HUES64 (cell line): ENCODE data around the gene TBXAS1.

Experiments
- H3K27ac ChIP-seq: 2 replicates; pipeline ENCODE4 v1.7.0; 2013; ENCODE audit warnings: low read depth, low read length, inconsistent platforms
- H3K27me3 ChIP-seq: 2 replicates; pipeline ENCODE4 v1.6.1; 2013; ENCODE audit warnings: mild to moderate bottlenecking, low read length; ENCODE audit not compliant: insufficient read depth
- H3K36me3 ChIP-seq: 2 replicates; pipeline ENCODE4 v1.6.1; 2013; ENCODE audit warnings: mild to moderate bottlenecking, low read length; ENCODE audit not compliant: insufficient read depth
- H3K4me1 ChIP-seq: 2 replicates; pipeline ENCODE4 v1.6.1; 2013; ENCODE audit warnings: mild to moderate bottlenecking, low read length, moderate library complexity; ENCODE audit not compliant: insufficient read depth
- H3K4me3 ChIP-seq: 2 replicates; pipeline ENCODE4 v1.5.1; 2013; ENCODE audit warnings: mild to moderate bottlenecking, low read length, moderate library complexity
- H3K9ac ChIP-seq: 2 replicates; pipeline ENCODE4 v1.6.1; 2013; ENCODE audit warnings: mild to moderate bottlenecking, low read depth, low read length
- H3K9me3 ChIP-seq: 2 replicates; pipeline ENCODE4 v1.6.1; 2013; ENCODE audit warnings: low read depth, low read length; ENCODE audit not compliant: insufficient read depth
- WGBS: fragments of 150-250, 120-280 bp; methylation state at CpG from one replicate; pipeline ENCODE4 v1.1.7; 2013; ENCODE audit warnings: missing lambda C conversion rate; 5-methylcytosine and 5-hydroxymethylcytosine counted together

TBXAS1 gene

DNA sequence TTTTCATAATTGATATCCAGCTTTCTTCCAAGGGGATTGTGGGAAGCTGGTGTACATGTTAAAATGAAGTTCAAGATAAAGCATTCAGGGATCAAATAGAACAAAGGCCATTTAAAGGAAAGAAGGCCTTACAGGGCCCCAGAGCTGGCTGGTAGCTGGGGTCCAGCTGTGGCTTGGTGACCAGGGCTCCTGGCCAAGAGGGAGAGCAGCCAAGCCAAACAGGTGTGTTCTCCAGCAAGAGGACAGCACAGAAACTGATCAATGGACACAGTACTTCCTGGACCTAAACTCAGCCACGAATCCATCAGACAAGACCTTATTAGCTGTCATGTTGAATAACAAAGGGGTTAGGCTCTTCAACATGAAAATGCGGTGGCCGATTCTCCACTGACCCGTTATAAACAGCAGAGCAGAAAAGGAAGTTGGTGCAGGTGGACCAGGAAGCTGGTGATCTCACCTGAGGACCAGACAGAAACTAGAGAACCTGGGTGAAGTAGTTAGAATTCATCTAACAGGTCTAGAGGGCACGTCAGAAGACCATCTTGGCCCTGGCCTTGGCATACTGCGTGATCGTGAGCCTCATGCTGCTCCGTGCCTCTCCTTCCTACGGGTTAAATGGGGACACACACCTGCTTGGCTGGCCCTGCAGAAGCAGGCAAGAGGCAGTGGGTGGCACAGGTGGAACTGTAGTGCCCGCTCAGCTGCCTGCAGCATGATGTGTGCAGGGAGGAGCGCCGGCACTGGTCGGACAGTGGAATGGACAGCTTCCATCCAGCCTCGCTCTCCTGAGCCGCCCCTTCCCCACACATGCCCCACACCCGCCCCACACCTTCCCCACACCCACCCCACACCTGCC is 179.9 kb downstream of the TBXAS1 start:
- no peaks in the 10 kb centered on the region for H3K27me3 ChIP-seq
- no peak overlapping the region for H3K9ac ChIP-seq
- H3K36me3 ChIP-seq, result no peaks in the 10 kb centered on the region
- H3K4me1 ChIP-seq, result no peaks in the 10 kb centered on the region
- no peaks in the 10 kb centered on the region for H3K9me3 ChIP-seq
- H3K27ac ChIP-seq, result no peak overlapping the region
- WGBS, result 92% methylated on average over 16 of the region's 16 CpGs
- no peak overlapping the region for H3K4me3 ChIP-seq

DNA sequence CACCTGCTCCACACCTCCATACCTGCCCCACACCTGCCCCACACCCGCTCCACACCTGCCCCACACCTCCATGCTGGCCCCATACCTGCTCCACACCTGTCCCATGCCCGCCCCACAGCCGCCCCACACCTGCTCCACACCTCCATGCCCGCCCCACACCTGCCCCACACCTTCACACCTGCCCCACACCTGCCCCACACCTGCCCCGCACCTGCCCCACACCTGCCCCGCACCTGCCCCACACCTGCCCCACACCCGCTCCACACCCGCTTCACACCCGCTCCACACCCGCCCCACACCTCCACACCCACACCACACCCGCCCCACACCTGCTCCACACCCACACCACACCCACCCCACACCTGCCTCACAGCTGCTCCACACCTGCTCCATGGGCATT is 180.7 kb downstream of the TBXAS1 start:
- Histone ChIP-seq H3K9me3 (no peaks in the 10 kb centered on the region), H3K4me3 (no peak overlapping the region), H3K36me3 (no peaks in the 10 kb centered on the region), H3K4me1 (no peaks in the 10 kb centered on the region), H3K27ac (no peak overlapping the region), H3K9ac (no peak overlapping the region), H3K27me3 (no peaks in the 10 kb centered on the region)
- 93% methylated on average over 11 of the region's 11 CpGs for WGBS

DNA sequence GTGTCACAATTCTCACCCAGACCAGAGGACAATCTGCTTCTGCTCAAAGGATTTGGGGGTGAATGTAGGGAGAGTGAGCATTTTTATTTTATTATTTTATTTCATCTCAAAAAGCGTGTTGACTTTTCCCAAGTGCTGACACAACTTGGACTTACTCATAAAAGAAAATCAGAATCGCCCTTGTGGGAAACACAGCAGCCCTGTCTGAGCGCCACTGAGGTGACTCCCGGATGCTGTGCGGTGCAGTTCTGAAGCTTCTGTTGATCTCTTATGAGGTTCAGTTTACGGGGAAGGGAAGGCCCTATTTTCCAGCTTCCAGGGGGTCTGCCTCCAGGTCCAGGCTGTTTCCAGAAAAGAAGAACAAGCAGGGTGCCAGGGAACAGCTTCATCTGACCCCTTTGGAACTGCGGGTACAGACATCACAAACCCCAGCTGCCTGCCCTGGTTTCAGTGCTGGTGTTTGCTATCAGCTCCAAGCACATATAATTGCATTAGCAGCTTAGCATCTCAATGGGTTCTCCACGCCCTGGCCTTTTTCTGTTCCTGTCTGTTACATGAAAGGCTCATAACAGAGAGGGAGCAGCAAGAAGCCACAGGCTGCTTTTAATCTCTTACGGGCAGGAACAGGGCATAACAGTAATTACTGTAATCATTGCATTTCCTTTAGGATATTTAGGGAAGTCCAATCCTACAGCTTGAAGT is 181.3 kb downstream of the TBXAS1 start:
- no peaks in the 10 kb centered on the region for H3K4me1 ChIP-seq
- H3K27ac ChIP-seq, result no peak overlapping the region
- H3K9me3 ChIP-seq, result no peaks in the 10 kb centered on the region
- H3K9ac ChIP-seq, result no peak overlapping the region
- no peak overlapping the region for H3K4me3 ChIP-seq
- H3K36me3 ChIP-seq, result no peaks in the 10 kb centered on the region
- WGBS, result 76% methylated on average over 9 of the region's 9 CpGs
- H3K27me3 ChIP-seq, result no peaks in the 10 kb centered on the region

DNA sequence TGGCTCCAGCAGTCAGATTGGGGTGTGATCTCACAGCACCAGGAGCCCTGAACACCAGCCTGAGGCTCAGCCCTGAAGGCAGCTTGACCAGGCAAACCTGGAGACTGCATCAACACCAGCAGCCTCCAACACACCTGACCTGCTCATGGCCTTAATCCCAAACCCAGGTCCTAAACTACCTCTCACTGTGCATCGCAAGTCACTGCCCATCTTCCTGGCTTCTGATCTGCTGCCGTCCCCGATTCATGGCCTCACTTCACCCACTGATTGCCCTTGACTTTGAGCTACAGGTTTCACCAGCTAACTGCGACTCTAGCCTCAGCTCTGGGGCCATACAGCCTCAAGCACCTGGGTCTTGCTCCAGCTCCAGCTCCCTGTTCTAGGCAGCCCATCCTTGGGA is 184.6 kb downstream of the TBXAS1 start:
- Histone ChIP-seq H3K27ac (no peak overlapping the region), H3K4me3 (no peak overlapping the region), H3K36me3 (no peaks in the 10 kb centered on the region), H3K9me3 (no peaks in the 10 kb centered on the region), H3K9ac (no peak overlapping the region), H3K4me1 (no peaks in the 10 kb centered on the region), H3K27me3 (no peaks in the 10 kb centered on the region)
- 95% methylated on average over 4 of the region's 4 CpGs for WGBS

DNA sequence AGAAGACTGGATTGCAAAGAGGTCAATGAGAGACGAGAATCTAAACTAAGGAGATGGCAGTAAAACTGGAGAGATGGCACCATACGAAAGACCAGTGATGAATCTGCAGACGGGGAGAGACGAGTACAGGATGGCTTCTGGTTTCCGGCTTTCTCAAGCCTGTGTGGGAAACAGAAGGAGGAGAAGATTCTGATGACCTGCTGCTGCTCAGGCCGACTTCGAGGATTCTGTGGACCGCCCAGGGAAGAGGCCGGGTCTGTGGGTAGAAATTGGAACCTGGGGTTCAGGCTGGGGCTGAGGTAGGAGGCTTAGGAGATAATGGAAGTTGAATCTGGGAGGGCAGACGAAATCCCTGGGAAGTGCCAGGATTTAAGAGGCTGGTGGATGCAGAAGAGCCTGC is 185.1 kb downstream of the TBXAS1 start:
- Histone ChIP-seq H3K27me3 (no peaks in the 10 kb centered on the region), H3K36me3 (no peaks in the 10 kb centered on the region), H3K9me3 (no peaks in the 10 kb centered on the region), H3K4me3 (no peak overlapping the region), H3K27ac (no peak overlapping the region), H3K9ac (no peak overlapping the region), H3K4me1 (no peaks in the 10 kb centered on the region)
- WGBS, result 94% methylated on average over 10 of the region's 10 CpGs

DNA sequence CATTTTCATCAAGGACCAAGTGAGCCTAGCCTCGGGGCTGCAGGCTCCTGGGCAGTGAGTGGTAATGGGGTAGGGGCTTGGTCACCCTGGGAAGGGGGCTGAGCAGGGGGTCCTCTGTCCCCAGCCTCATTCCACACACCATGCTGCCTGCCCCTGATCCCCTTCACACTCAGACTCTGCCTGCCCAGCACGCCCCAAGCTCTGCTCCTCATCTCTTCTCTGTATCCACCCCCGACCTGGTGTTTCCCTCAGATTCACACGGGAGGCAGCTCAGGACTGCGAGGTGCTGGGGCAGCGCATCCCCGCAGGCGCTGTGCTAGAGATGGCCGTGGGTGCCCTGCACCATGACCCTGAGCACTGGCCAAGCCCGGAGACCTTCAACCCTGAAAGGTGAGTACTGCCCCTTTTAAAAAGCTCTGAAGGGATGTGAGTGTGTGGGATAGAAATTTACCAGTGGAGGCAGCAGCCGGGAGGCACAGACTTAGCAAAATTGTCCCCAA is 186.5 kb downstream of the TBXAS1 start:
- WGBS, result 88% methylated on average over 11 of the region's 11 CpGs
- no peaks in the 10 kb centered on the region for H3K36me3 ChIP-seq
- no peak overlapping the region for H3K27ac ChIP-seq
- no peak overlapping the region for H3K4me3 ChIP-seq
- no peak overlapping the region for H3K9ac ChIP-seq
- H3K27me3 ChIP-seq, result no peaks in the 10 kb centered on the region
- no peaks in the 10 kb centered on the region for H3K4me1 ChIP-seq
- H3K9me3 ChIP-seq, result no peaks in the 10 kb centered on the region

DNA sequence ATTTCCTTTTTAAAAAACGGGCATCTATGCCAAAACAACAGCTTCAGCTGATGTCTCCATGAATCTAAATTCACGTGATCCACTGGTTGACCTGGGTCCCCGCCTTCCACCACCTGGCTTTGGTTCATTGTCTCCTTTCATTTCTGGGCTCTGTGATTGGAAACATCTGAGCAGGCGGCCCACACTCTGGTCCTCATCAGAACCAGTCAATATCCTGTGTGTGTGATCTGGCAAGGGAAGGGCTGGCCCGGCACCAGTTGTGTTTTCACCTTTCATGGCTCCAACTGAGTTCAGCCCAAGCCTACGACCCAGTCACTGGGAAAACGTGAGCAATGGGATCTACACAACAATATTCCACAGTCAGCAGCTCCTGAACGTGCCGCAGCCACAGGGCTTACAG is 187.5 kb downstream of the TBXAS1 start:
- H3K9me3 ChIP-seq, result no peaks in the 10 kb centered on the region
- H3K9ac ChIP-seq, result no peak overlapping the region
- no peak overlapping the region for H3K27ac ChIP-seq
- WGBS, result 90% methylated on average over 9 of the region's 9 CpGs
- no peaks in the 10 kb centered on the region for H3K4me1 ChIP-seq
- H3K4me3 ChIP-seq, result no peak overlapping the region
- no peaks in the 10 kb centered on the region for H3K27me3 ChIP-seq
- H3K36me3 ChIP-seq, result no peaks in the 10 kb centered on the region

DNA sequence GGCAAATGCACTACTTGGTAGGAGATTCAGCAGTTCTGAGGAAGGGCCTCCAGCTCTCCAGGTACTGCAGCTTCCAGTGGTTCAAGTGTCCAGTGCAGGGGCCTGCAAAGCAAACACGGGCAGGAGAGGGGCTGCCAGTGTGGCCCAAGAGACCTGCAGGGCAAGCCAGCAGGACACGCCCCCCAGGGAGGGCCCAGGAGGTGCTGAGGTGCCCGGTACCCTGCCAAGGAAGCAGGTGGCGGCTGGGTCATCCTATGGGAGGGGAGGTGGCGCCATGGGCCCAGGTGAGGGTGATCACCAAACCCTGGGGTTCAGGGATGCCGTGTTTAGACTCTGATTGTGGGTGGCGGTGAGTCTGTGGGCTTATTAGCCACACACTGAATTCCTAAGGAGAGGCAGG is 188.0 kb downstream of the TBXAS1 start:
- Histone ChIP-seq H3K27ac (no peak overlapping the region), H3K4me1 (no peaks in the 10 kb centered on the region), H3K4me3 (no peak overlapping the region), H3K9me3 (no peaks in the 10 kb centered on the region), H3K9ac (no peak overlapping the region), H3K27me3 (no peaks in the 10 kb centered on the region), H3K36me3 (no peaks in the 10 kb centered on the region)
- WGBS, result 90% methylated on average over 7 of the region's 7 CpGs

DNA sequence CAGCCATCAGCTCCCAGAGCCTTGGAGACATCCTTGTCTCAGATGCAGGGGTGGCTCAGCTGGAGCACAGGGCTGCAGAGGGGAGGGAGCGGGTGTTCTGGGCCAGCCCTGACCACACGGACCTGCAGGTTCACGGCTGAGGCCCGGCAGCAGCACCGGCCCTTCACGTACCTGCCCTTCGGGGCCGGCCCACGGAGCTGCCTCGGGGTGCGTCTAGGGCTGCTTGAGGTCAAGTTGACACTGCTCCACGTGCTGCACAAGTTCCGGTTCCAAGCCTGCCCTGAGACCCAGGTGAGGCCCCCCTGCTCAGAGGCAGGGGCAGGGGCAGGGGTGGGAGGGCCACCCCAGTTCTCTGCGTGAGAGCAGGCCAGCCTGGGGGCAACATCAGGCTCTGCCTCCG is 188.5 kb downstream of the TBXAS1 start:
- 85% methylated on average over 14 of the region's 15 CpGs for WGBS
- no peaks in the 10 kb centered on the region for H3K4me1 ChIP-seq
- no peaks in the 10 kb centered on the region for H3K36me3 ChIP-seq
- no peak overlapping the region for H3K27ac ChIP-seq
- H3K9me3 ChIP-seq, result no peaks in the 10 kb centered on the region
- no peak overlapping the region for H3K9ac ChIP-seq
- no peak overlapping the region for H3K4me3 ChIP-seq
- no peaks in the 10 kb centered on the region for H3K27me3 ChIP-seq

DNA sequence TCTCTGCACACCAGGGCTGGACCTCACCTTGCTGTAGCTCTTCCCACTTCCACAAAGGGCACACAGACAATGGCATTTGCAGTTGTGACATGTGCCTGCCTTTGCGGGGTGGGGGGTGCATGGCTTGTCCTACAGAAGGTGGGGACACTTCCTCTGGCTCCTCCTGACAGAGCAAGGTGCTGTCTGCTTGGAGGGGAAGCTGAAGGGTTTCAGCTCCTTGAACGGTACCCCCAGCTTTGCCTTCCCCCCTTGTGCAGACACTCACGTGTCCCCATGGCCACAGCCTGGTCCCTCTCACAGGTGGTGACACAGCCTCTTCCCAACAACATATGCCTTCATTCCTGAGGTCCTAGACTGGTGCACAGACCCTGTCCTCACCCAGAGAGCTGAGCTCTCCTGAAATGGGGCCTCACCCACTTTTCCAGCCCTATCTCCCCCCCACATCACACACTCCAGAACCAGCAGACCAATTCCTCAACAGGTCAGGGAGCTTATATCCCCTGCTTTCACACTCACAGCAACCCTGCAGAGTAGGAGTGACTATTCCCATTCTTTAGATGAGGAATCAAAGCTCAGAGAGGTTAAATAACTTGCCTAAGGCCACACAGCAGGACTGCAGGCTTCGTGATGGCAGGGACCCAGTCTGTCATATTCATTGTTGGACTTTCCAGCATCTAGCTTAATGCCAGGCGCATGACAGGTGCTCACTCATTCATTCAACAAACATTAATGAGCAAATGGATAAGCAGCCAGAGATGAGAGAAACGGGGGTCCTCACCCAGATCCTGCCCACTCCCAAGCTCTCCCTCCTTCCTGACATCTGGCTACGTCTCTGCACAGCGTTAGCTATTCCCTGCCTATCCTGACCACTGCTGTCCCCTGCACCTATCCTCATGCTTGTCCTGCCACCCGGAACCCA is 189.3 kb downstream of the TBXAS1 start:
- no peaks in the 10 kb centered on the region for H3K4me1 ChIP-seq
- H3K9me3 ChIP-seq, result no peaks in the 10 kb centered on the region
- WGBS, result 92% methylated on average over 9 of the region's 9 CpGs
- no peak overlapping the region for H3K9ac ChIP-seq
- no peaks in the 10 kb centered on the region for H3K36me3 ChIP-seq
- H3K27me3 ChIP-seq, result no peaks in the 10 kb centered on the region
- no peak overlapping the region for H3K4me3 ChIP-seq
- H3K27ac ChIP-seq, result no peak overlapping the region

DNA sequence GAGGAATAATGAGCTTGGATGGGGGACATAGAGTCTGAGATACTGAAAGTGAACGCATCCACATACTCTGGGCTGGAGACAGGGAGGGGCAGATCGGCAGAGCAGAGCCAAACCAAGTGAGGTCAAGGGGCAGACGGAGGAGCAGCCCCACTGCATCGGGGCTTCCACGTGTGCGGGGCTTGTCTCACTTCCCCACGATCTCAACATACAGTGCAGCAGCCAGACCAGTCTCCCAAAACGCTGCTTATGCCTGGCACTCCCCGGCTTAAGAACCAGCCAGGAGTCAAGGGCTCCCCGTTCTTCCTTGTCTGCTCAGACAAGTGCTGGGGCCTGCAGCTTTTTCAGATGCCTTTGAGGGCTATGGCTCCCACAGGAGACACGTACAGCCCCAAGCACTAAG is 190.1 kb downstream of the TBXAS1 start:
- H3K36me3 ChIP-seq, result no peaks in the 10 kb centered on the region
- 83% methylated on average over 11 of the region's 11 CpGs for WGBS

More for the DNA sequence above, 190.1 kb downstream of the TBXAS1 start:
- Histone ChIP-seq H3K4me3 (no peak overlapping the region), H3K4me1 (no peaks in the 10 kb centered on the region), H3K9ac (no peak overlapping the region), H3K9me3 (no peaks in the 10 kb centered on the region), H3K27me3 (no peaks in the 10 kb centered on the region), H3K27ac (no peak overlapping the region)
